Endothelial cell of hepatic sinusoid (primary cell): ENCODE data around the gene OSTM1.
"Not testable (repeated sequence)": the region's sequence is repeated elsewhere in the genome, so short reads cannot be mapped to it uniquely, and the experiment has no call there.

ENCODE experiments used
- in situ Hi-C: cut with HindIII; loops from 2 replicates; pipeline ENCODE4 v1.10.0; 2017; ENCODE audit warnings: low sequenced_read_pairs

OSTM1 gene

GRCh38 chr6:108027594-108027993 is 46.9 kb downstream of the OSTM1 start:
- in situ Hi-C loops = no loop called here

GRCh38 chr6:108027056-108027455 is 47.5 kb downstream of the OSTM1 start:
- in situ Hi-C loops = no loop called here

- in situ Hi-C loops = no loop called here
These were observed 50.0 kb downstream of the OSTM1 start for GRCh38 chr6:108024427-108025073.

- in situ Hi-C loops = no loop called here
These were observed 53.9 kb downstream of the OSTM1 start for GRCh38 chr6:108020472-108021116.

GRCh38 chr6:108016283-108016682 is 58.3 kb downstream of the OSTM1 start:
- in situ Hi-C loops = loop anchor here (5.0 kb wide), 1 partner anchor 49 kb away; no protein-coding TSS in a partner anchor

- in situ Hi-C loops = no loop called here
These were observed 60.6 kb downstream of the OSTM1 start for GRCh38 chr6:108013787-108014439.

GRCh38 chr6:108009894-108010293 is 64.6 kb downstream of the OSTM1 start:
- in situ Hi-C loops = no loop called here

- in situ Hi-C loops = not testable (repeated sequence)
These were observed 65.3 kb downstream of the OSTM1 start for GRCh38 chr6:108009258-108009657.

- in situ Hi-C loops = no loop called here
These were observed 66.2 kb downstream of the OSTM1 start for GRCh38 chr6:108008363-108008762.

- in situ Hi-C loops = no loop called here
These were observed 68.6 kb downstream of the OSTM1 start for GRCh38 chr6:108005961-108006360.

GRCh38 chr6:108004861-108005260 is 69.7 kb downstream of the OSTM1 start:
- in situ Hi-C loops = no loop called here

GRCh38 chr6:108002365-108003221 is 71.9 kb downstream of the OSTM1 start:
- in situ Hi-C loops = no loop called here

GRCh38 chr6:108001696-108002231 is 72.8 kb downstream of the OSTM1 start:
- in situ Hi-C loops = no loop called here

- in situ Hi-C loops = not testable (repeated sequence)
These were observed 74.3 kb downstream of the OSTM1 start for GRCh38 chr6:108000259-108000658.

- in situ Hi-C loops = loop anchor here (5.0 kb wide), 1 partner anchor 53 kb away; no protein-coding TSS in a partner anchor
These were observed 75.2 kb downstream of the OSTM1 start for GRCh38 chr6:107999341-107999740.

- in situ Hi-C loops = no loop called here
These were observed 82.6 kb downstream of the OSTM1 start for GRCh38 chr6:107991772-107992550.
